Measurements from ENCODE around the gene KITLG. TPM values are rescaled to one million over a fixed set of nuclear protein-coding genes. Genes with fewer than 3 reads are reported as not detected.

Gene KITLG
- total and polyA plus RNA-seq, 2 experiments from 2014 or later, result 3.1 to 10.7 TPM

DNA sequence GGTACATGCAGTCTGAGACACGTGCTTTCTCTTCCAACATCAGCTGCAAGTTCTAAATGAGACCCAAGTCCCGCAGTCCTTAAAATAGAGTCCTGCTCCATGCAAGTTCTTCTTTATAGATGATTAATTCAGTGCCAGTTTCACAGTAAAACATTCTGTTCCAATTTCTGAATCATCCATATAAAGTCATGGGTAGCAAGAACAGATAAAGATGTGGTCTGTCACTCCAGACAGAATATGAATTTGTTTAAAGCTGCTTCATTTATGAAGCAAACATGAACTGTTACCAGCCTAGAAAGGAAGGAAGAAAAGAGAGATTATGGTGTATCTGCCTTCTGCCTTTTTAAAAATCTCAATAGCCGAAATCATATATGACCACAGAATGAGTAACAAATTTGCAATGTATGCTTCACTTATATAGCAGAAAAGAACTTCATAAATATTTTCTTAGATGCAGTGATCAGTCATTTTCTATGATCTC lies 83.3 kb downstream of the KITLG start:
- DNase-seq (ENCODE audit: low spot score) (no peak), ATAC-seq (no peak)
- Mint-ChIP-seq H3K4me3 (no peak overlapping the region), H3K4me1 (peaks cover 5% of the 10 kb centered on the region), H3K27ac (peak overlapping the region; percentile 25; the same call in 1 of the 2 replicates), H3K27me3 (ENCODE audit: insufficient read depth, low read depth, poor library complexity) (peaks cover 2% of the 10 kb centered on the region), H3K9me3 (no peaks in the 10 kb centered on the region), H3K36me3 (ENCODE audit: low read depth) (no peaks in the 10 kb centered on the region)
- Histone ChIP-seq H3K4me2 (no peak overlapping the region), H4K20me1 (replicated peaks; ENCODE audit: insufficient read depth) (no peaks in the 10 kb centered on the region), H3K36me3 (ENCODE audit: insufficient read depth) (no peaks in the 10 kb centered on the region), H3K9me2 (ENCODE audit: insufficient read depth) (no peaks in the 10 kb centered on the region), H3F3A (replicated peaks; ENCODE audit: low read depth) (no peaks in the 10 kb centered on the region), H2AFZ (no peak overlapping the region), H3K79me2 (replicated peaks; ENCODE audit: insufficient read depth) (no peaks in the 10 kb centered on the region), H3K4me1 (ENCODE audit: insufficient read depth) (no peaks in the 10 kb centered on the region), H3K4me3 (no peak overlapping the region), H3K27me3 (ENCODE audit: insufficient read depth) (no peaks in the 10 kb centered on the region), H3K27ac (ENCODE audit: low read depth) (no peak overlapping the region)
- no peak for TF ChIP-seq EZH2phosphoT487 (IDR thresholded peaks at IDR 0.05; ENCODE audit: unreplicated experiment)
- no peak for TF ChIP-seq NANOG (IDR thresholded peaks at IDR 0.05; ENCODE audit: borderline replicate concordance)
- no peak for TF ChIP-seq EZH2 (IDR thresholded peaks at IDR 0.05; ENCODE audit: low read depth, unreplicated experiment)
- TF ChIP-seq, protein P1, sequence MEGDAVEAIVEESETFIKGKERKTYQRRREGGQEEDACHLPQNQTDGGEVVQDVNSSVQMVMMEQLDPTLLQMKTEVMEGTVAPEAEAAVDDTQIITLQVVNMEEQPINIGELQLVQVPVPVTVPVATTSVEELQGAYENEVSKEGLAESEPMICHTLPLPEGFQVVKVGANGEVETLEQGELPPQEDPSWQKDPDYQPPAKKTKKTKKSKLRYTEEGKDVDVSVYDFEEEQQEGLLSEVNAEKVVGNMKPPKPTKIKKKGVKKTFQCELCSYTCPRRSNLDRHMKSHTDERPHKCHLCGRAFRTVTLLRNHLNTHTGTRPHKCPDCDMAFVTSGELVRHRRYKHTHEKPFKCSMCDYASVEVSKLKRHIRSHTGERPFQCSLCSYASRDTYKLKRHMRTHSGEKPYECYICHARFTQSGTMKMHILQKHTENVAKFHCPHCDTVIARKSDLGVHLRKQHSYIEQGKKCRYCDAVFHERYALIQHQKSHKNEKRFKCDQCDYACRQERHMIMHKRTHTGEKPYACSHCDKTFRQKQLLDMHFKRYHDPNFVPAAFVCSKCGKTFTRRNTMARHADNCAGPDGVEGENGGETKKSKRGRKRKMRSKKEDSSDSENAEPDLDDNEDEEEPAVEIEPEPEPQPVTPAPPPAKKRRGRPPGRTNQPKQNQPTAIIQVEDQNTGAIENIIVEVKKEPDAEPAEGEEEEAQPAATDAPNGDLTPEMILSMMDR (conservative IDR thresholded peaks at IDR 0.05; ENCODE audit: low read depth in 2 of 2), result no peak

DNA sequence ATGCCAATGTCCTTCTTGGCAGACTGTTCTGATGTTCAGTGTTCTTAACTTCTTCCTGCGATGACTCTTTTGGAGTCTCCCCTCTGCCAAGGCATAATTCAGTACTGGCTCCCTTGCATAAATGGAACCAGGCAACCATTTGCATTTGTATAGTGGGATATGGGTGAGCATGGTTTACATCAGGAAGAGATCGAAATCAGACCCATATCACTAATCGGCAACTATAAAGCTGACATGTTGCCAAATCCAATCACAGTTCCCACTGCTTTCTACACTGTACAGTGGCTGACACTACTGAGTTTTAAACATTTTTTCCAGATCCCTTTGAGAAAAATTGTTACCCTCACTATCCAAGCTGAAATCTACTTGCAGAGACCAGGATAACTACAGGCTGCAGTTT lies 83.8 kb downstream of the KITLG start:
- H3K36me3 ChIP-seq (ENCODE audit: insufficient read depth), result no peaks in the 10 kb centered on the region
- H4K20me1 ChIP-seq (replicated peaks; ENCODE audit: insufficient read depth), result no peaks in the 10 kb centered on the region
- ATAC-seq (no peak), DNase-seq (ENCODE audit: low spot score) (no peak)
- Mint-ChIP-seq H3K27ac (peak overlapping the region; percentile 25; the same call in 1 of the 2 replicates), H3K4me1 (peaks cover 5% of the 10 kb centered on the region), H3K27me3 (ENCODE audit: insufficient read depth, low read depth, poor library complexity) (peaks cover 2% of the 10 kb centered on the region), H3K4me3 (no peak overlapping the region), H3K36me3 (ENCODE audit: low read depth) (no peaks in the 10 kb centered on the region), H3K9me3 (no peaks in the 10 kb centered on the region)
- no peaks in the 10 kb centered on the region for H3K79me2 ChIP-seq (replicated peaks; ENCODE audit: insufficient read depth)
- no peaks in the 10 kb centered on the region for H3K4me1 ChIP-seq (ENCODE audit: insufficient read depth)
- no peak overlapping the region for H3K4me2 ChIP-seq
- no peak overlapping the region for H3K27ac ChIP-seq (ENCODE audit: low read depth)
- H3F3A ChIP-seq (replicated peaks; ENCODE audit: low read depth), result no peaks in the 10 kb centered on the region
- H2AFZ ChIP-seq, result no peak overlapping the region
- H3K27me3 ChIP-seq (ENCODE audit: insufficient read depth), result no peaks in the 10 kb centered on the region
- no peaks in the 10 kb centered on the region for H3K9me2 ChIP-seq (ENCODE audit: insufficient read depth)
- H3K4me3 ChIP-seq, result no peak overlapping the region
- no peak for TF ChIP-seq EZH2phosphoT487 (IDR thresholded peaks at IDR 0.05; ENCODE audit: unreplicated experiment)
- TF ChIP-seq CREB1 (CRISPR knock-in tag; IDR thresholded peaks at IDR 0.05; ENCODE audit: low read depth), result no peak
- TF ChIP-seq POLR2AphosphoS5 (IDR thresholded peaks at IDR 0.05; ENCODE audit: low read depth), result no peak
- TF ChIP-seq STAT1 (IDR thresholded peaks at IDR 0.05; ENCODE audit: unreplicated experiment), result no peak
- TF ChIP-seq, protein P2, sequence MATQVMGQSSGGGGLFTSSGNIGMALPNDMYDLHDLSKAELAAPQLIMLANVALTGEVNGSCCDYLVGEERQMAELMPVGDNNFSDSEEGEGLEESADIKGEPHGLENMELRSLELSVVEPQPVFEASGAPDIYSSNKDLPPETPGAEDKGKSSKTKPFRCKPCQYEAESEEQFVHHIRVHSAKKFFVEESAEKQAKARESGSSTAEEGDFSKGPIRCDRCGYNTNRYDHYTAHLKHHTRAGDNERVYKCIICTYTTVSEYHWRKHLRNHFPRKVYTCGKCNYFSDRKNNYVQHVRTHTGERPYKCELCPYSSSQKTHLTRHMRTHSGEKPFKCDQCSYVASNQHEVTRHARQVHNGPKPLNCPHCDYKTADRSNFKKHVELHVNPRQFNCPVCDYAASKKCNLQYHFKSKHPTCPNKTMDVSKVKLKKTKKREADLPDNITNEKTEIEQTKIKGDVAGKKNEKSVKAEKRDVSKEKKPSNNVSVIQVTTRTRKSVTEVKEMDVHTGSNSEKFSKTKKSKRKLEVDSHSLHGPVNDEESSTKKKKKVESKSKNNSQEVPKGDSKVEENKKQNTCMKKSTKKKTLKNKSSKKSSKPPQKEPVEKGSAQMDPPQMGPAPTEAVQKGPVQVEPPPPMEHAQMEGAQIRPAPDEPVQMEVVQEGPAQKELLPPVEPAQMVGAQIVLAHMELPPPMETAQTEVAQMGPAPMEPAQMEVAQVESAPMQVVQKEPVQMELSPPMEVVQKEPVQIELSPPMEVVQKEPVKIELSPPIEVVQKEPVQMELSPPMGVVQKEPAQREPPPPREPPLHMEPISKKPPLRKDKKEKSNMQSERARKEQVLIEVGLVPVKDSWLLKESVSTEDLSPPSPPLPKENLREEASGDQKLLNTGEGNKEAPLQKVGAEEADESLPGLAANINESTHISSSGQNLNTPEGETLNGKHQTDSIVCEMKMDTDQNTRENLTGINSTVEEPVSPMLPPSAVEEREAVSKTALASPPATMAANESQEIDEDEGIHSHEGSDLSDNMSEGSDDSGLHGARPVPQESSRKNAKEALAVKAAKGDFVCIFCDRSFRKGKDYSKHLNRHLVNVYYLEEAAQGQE (IDR thresholded peaks at IDR 0.05; ENCODE audit: unreplicated experiment), result no peak
- TF ChIP-seq, protein P3, sequence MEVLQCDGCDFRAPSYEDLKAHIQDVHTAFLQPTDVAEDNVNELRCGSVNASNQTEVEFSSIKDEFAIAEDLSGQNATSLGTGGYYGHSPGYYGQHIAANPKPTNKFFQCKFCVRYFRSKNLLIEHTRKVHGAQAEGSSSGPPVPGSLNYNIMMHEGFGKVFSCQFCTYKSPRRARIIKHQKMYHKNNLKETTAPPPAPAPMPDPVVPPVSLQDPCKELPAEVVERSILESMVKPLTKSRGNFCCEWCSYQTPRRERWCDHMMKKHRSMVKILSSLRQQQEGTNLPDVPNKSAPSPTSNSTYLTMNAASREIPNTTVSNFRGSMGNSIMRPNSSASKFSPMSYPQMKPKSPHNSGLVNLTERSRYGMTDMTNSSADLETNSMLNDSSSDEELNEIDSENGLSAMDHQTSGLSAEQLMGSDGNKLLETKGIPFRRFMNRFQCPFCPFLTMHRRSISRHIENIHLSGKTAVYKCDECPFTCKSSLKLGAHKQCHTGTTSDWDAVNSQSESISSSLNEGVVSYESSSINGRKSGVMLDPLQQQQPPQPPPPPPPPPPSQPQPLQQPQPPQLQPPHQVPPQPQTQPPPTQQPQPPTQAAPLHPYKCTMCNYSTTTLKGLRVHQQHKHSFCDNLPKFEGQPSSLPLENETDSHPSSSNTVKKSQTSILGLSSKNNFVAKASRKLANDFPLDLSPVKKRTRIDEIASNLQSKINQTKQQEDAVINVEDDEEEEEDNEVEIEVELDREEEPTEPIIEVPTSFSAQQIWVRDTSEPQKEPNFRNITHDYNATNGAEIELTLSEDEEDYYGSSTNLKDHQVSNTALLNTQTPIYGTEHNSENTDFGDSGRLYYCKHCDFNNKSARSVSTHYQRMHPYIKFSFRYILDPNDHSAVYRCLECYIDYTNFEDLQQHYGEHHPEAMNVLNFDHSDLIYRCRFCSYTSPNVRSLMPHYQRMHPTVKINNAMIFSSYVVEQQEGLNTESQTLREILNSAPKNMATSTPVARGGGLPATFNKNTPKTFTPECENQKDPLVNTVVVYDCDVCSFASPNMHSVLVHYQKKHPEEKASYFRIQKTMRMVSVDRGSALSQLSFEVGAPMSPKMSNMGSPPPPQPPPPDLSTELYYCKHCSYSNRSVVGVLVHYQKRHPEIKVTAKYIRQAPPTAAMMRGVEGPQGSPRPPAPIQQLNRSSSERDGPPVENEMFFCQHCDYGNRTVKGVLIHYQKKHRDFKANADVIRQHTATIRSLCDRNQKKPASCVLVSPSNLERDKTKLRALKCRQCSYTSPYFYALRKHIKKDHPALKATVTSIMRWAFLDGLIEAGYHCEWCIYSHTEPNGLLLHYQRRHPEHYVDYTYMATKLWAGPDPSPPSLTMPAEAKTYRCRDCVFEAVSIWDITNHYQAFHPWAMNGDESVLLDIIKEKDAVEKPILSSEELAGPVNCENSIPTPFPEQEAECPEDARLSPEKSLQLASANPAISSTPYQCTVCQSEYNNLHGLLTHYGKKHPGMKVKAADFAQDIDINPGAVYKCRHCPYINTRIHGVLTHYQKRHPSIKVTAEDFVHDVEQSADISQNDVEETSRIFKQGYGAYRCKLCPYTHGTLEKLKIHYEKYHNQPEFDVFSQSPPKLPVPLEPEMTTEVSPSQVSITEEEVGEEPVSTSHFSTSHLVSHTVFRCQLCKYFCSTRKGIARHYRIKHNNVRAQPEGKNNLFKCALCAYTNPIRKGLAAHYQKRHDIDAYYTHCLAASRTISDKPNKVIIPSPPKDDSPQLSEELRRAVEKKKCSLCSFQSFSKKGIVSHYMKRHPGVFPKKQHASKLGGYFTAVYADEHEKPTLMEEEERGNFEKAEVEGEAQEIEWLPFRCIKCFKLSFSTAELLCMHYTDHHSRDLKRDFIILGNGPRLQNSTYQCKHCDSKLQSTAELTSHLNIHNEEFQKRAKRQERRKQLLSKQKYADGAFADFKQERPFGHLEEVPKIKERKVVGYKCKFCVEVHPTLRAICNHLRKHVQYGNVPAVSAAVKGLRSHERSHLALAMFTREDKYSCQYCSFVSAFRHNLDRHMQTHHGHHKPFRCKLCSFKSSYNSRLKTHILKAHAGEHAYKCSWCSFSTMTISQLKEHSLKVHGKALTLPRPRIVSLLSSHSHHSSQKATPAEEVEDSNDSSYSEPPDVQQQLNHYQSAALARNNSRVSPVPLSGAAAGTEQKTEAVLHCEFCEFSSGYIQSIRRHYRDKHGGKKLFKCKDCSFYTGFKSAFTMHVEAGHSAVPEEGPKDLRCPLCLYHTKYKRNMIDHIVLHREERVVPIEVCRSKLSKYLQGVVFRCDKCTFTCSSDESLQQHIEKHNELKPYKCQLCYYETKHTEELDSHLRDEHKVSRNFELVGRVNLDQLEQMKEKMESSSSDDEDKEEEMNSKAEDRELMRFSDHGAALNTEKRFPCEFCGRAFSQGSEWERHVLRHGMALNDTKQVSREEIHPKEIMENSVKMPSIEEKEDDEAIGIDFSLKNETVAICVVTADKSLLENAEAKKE (CRISPR knock-in tag; IDR thresholded peaks at IDR 0.05), result no peak
- no peak for TF ChIP-seq JUNB (IDR thresholded peaks at IDR 0.05; ENCODE audit: unreplicated experiment)
- TF ChIP-seq EZH2 (IDR thresholded peaks at IDR 0.05; ENCODE audit: low read depth, unreplicated experiment), result no peak

Measured in GM23338 (cell line).